ENCODE results near the gene TEX51.

- no peak for TF ChIP-seq CTCF (IDR thresholded peaks at IDR 0.05)
- no peak for TF ChIP-seq POLR2A (IDR thresholded peaks at IDR 0.05; ENCODE audit: low read depth)
Observed at GRCh38 chr2:126890551-126891450, 7.9 kb upstream of the TEX51 start.

Measured in esophagus muscularis mucosa (tissue), 3 donors.